HepG2 (cell line): Measurements from ENCODE around the gene EPC1. TPM values are rescaled to one million over a fixed set of nuclear protein-coding genes. Genes with fewer than 3 reads are reported as not detected.

Source experiments
- ATF5 ChIP-seq: sonication (generic); formaldehyde crosslinking; IDR thresholded peaks from 2 replicates; pipeline ENCODE4 v1.4.0; 2020; ENCODE audit warnings: mild to moderate bottlenecking, low read depth, missing genetic modification reagents
- CBX1 ChIP-seq: IDR thresholded peaks from one replicate; pipeline ENCODE4 v1.6.1; 2016; ENCODE audit warnings: antibody characterized with exemption, low read depth
- ETV5 ChIP-seq: IDR thresholded peaks from 2 replicates; pipeline ENCODE4 v1.6.1; 2018; ENCODE audit warnings: missing biosample characterization, missing genetic modification reagents, inconsistent platforms, borderline replicate concordance
- GATAD1 ChIP-seq: IDR thresholded peaks from 2 replicates; pipeline ENCODE4 v1.6.1; 2016; ENCODE audit warnings: missing genetic modification reagents, missing compliant biosample characterization
- GATAD2A ChIP-seq: IDR thresholded peaks from 2 replicates; pipeline ENCODE4 v1.6.1; 2016
- GMEB1 ChIP-seq: sonication (generic); formaldehyde crosslinking; IDR thresholded peaks from 2 replicates; pipeline ENCODE4 v1.5.1; 2020; ENCODE audit warnings: missing genetic modification reagents, mild to moderate bottlenecking, borderline replicate concordance
- IKZF4 ChIP-seq: sonication (generic); formaldehyde crosslinking; IDR thresholded peaks from 2 replicates; pipeline ENCODE4 v1.5.1; 2020; ENCODE audit warnings: borderline replicate concordance, mild to moderate bottlenecking, low read depth, missing genetic modification reagents; ENCODE audit errors: not compliant biosample characterization
- MATR3 ChIP-seq: sonication (generic); formaldehyde crosslinking; IDR thresholded peaks from 2 replicates; pipeline ENCODE4 v1.4.0; 2020; ENCODE audit warnings: missing genetic modification reagents
- MIXL1 ChIP-seq: IDR thresholded peaks from 2 replicates; pipeline ENCODE4 v1.6.1; 2016
- PRPF4 ChIP-seq: fragments of 200-400 bp; formaldehyde crosslinking; IDR thresholded peaks from 2 replicates; pipeline ENCODE4 v1.6.1; 2016; ENCODE audit warnings: low read length, low read depth; ENCODE audit not compliant: poor library complexity, severe bottlenecking
- SAP130 ChIP-seq: IDR thresholded peaks from 2 replicates; pipeline ENCODE4 v1.6.1; 2016; ENCODE audit warnings: low read depth
- SP1 ChIP-seq, 2 experiments: fragments of 450-650 bp in 1 of 2; sonication (generic) in 1 of 2; formaldehyde crosslinking in 1 of 2; IDR thresholded peaks; 2 replicates each; pipeline versions ENCODE4 v1.4.0 to v1.6.1; 2016 to 2020; ENCODE audit warnings: missing genetic modification reagents in 1 of 2
- SP5 ChIP-seq: IDR thresholded peaks from 2 replicates; pipeline ENCODE4 v1.6.1; 2016; ENCODE audit warnings: low read depth, borderline replicate concordance
- SRSF1 ChIP-seq: fragments of 200-400 bp; formaldehyde crosslinking; optimal IDR thresholded peaks from 2 replicates; pipeline ENCODE3; 2017; ENCODE audit warnings: mild to moderate bottlenecking, low read depth, low read length, moderate library complexity
- YEATS4 ChIP-seq: sonication (generic); formaldehyde crosslinking; IDR thresholded peaks from 2 replicates; pipeline ENCODE4 v1.4.0; 2020; ENCODE audit warnings: missing genetic modification reagents, borderline replicate concordance
- ZBTB43 ChIP-seq: sonication (generic); formaldehyde crosslinking; conservative IDR thresholded peaks from 2 replicates; pipeline ENCODE4 v1.4.0; 2020; ENCODE audit warnings: missing genetic modification reagents
- ZFP41 ChIP-seq: sonication (generic); formaldehyde crosslinking; IDR thresholded peaks from 2 replicates; pipeline ENCODE4 v1.4.0; 2020; ENCODE audit warnings: mild to moderate bottlenecking, missing genetic modification reagents, borderline replicate concordance
- ZNF124 ChIP-seq: sonication (generic); formaldehyde crosslinking; IDR thresholded peaks from 2 replicates; pipeline ENCODE4 v1.4.0; 2020; ENCODE audit warnings: missing genetic modification reagents
- ZNF224 ChIP-seq: sonication (generic); formaldehyde crosslinking; IDR thresholded peaks from 2 replicates; pipeline ENCODE4 v1.5.0; 2020; ENCODE audit warnings: mild to moderate bottlenecking, missing genetic modification reagents
- ZNF264 ChIP-seq: sonication (generic); formaldehyde crosslinking; IDR thresholded peaks from 2 replicates; pipeline ENCODE4 v1.4.0; 2020; ENCODE audit warnings: missing genetic modification reagents
- ZNF337 ChIP-seq: sonication (generic); formaldehyde crosslinking; IDR thresholded peaks from 2 replicates; pipeline ENCODE4 v1.5.1; 2020; ENCODE audit warnings: missing genetic modification reagents, low read depth, mild to moderate bottlenecking, borderline replicate concordance
- ZNF563 ChIP-seq: sonication (generic); formaldehyde crosslinking; IDR thresholded peaks from 2 replicates; pipeline ENCODE4 v1.8.0; 2022; ENCODE audit warnings: mild to moderate bottlenecking, moderate library complexity, missing genetic modification reagents
- ZNF572 ChIP-seq: sonication (generic); formaldehyde crosslinking; IDR thresholded peaks from 2 replicates; pipeline ENCODE4 v1.5.1; 2020; ENCODE audit warnings: mild to moderate bottlenecking, missing genetic modification reagents
- ZNF691 ChIP-seq: sonication (generic); formaldehyde crosslinking; IDR thresholded peaks from 2 replicates; pipeline ENCODE4 v1.4.0; 2020; ENCODE audit warnings: missing genetic modification reagents, low read depth, mild to moderate bottlenecking, borderline replicate concordance
- ZNF746 ChIP-seq: sonication (generic); formaldehyde crosslinking; IDR thresholded peaks from 2 replicates; pipeline ENCODE4 v1.8.0; 2022; ENCODE audit warnings: mild to moderate bottlenecking, missing genetic modification reagents
- ZNF761 ChIP-seq: sonication (generic); formaldehyde crosslinking; conservative IDR thresholded peaks from 2 replicates; pipeline ENCODE4 v1.4.0; 2020; ENCODE audit warnings: mild to moderate bottlenecking, missing genetic modification reagents
- ZSCAN21 ChIP-seq: sonication (generic); formaldehyde crosslinking; IDR thresholded peaks from 2 replicates; pipeline ENCODE4 v1.8.0; 2022; ENCODE audit warnings: mild to moderate bottlenecking, missing genetic modification reagents, moderate library complexity, borderline replicate concordance
- polyA plus RNA-seq, 8 experiments: library from polyadenylated mRNA; depleted of rRNA in 3 of 8; stranded (reverse) in 7 of 8; unstranded in 1 of 8; fragments of >200 nt; fragmentation: Illumina TruSeq in 4 of 8; extraction: Trizol in 4 of 8; gene quantifications; 2 replicates each; pipeline versions ENCODE4 v1.2.1 to v1.2.3, GENCODE V29; 2011 to 2016; ENCODE audit warnings: low read depth in 4 of 8, missing spikeins in 1 of 8, mixed read lengths in 1 of 8; ENCODE audit not compliant: insufficient read depth in 1 of 8
- total RNA-seq, 5 experiments: library from RNA; depleted of rRNA; stranded (reverse); fragments of >200 nt; fragmentation: Illumina TruSeq; extraction: Trizol; gene quantifications; 2 replicates each; pipeline ENCODE4 v1.2.3, GENCODE V29; 2016; ENCODE audit warnings: low read depth in 1 of 5

EPC1 gene
- total and polyA plus RNA-seq, 2 of the 13 experiments (the other 11 are each of a cell fraction or from before 2014, with no cell fraction given), result 28.7 to 44.2 TPM

GRCh38 chr10:32346551-32347362 is at the start of gene EPC1 (continued):
- peak; percentile 76; the same call in 1 of the 2 replicates for TF ChIP-seq ZSCAN21 (CRISPR knock-in tag)
- TF ChIP-seq SP1 (IDR thresholded peaks at IDR 0.05), result no peak
- TF ChIP-seq SP1 (CRISPR knock-in tag; IDR thresholded peaks at IDR 0.05), result no peak; the same call in 1 of the 2 replicates
- TF ChIP-seq ZNF264 (CRISPR knock-in tag), result no peak
- TF ChIP-seq ZNF124 (CRISPR knock-in tag), result no peak
- TF ChIP-seq ZNF691 (CRISPR knock-in tag), result no peak
- TF ChIP-seq YEATS4, result peak; percentile 80
- no peak; the same call in 1 of the 2 replicates for TF ChIP-seq SAP130
- no peak for TF ChIP-seq ZNF572 (CRISPR knock-in tag)
- no peak for TF ChIP-seq MIXL1 (CRISPR knock-in tag)
- TF ChIP-seq ETV5 (CRISPR knock-in tag), result no peak; the same call in 1 of the 2 replicates
- TF ChIP-seq MATR3 (CRISPR knock-in tag), result no peak
- TF ChIP-seq ATF5 (CRISPR knock-in tag), result no peak
- TF ChIP-seq GMEB1, result no peak
- TF ChIP-seq CBX1, result no peak
- no peak for TF ChIP-seq GATAD1 (CRISPR knock-in tag)
- no peak for TF ChIP-seq ZFP41 (CRISPR knock-in tag)
- TF ChIP-seq ZNF337, result 0 out of 2 replicates have a peak, but pooled peaks have one; percentile 8
- no peak; the same call in none of the 2 replicates for TF ChIP-seq ZNF563 (CRISPR knock-in tag)
- peak; percentile 82 for TF ChIP-seq SRSF1
- TF ChIP-seq ZNF746 (CRISPR knock-in tag), result peak; percentile 42; the same call in 1 of the 2 replicates
- no peak; the same call in 1 of the 2 replicates for TF ChIP-seq ZBTB43 (CRISPR knock-in tag)
- no peak for TF ChIP-seq PRPF4
- TF ChIP-seq GATAD2A (CRISPR knock-in tag), result 0 out of 2 replicates have a peak, but pooled peaks have one; percentile 39
- TF ChIP-seq IKZF4 (CRISPR knock-in tag), result no peak
- no peak for TF ChIP-seq ZNF224 (CRISPR knock-in tag)
- TF ChIP-seq SP5 (CRISPR knock-in tag), result no peak
- no peak for TF ChIP-seq ZNF761
